GM19328 (cell line): ENCODE results near the gene PNKD.
"Not testable (repeated sequence)": the region's sequence is repeated elsewhere in the genome, so short reads cannot be mapped to it uniquely, and the experiment has no call there.

Source experiments
- ATAC-seq: cut with Tn5 transposase; IDR thresholded peaks from one replicate; pipeline ENCODE4 v1.9.1; 2021; ENCODE audit warnings: mild to moderate bottlenecking, moderate library complexity; ENCODE audit not compliant: unreplicated experiment

Gene PNKD

GRCh38 chr2:218314764-218315163 lies 44.4 kb downstream of the PNKD start:
- ATAC-seq, result not testable (repeated sequence)

- ATAC-seq, result no peak
These were observed 45.1 kb downstream of the PNKD start for GRCh38 chr2:218315397-218315796.

GRCh38 chr2:218317303-218317630 lies 46.9 kb downstream of the PNKD start:
- ATAC-seq, result no peak

GRCh38 chr2:218317835-218318234 lies 47.5 kb downstream of the PNKD start:
- ATAC-seq, result no peak

- ATAC-seq, result no peak
These were observed 47.9 kb downstream of the PNKD start for GRCh38 chr2:218318241-218318640.

GRCh38 chr2:218319813-218320365 lies 49.6 kb downstream of the PNKD start:
- ATAC-seq, result no peak

GRCh38 chr2:218320704-218321336 lies 50.5 kb downstream of the PNKD start:
- ATAC-seq, result no peak

- peak; percentile 70 for ATAC-seq
These were observed 52.6 kb downstream of the PNKD start for GRCh38 chr2:218322768-218323525.

- no peak for ATAC-seq
These were observed 53.5 kb downstream of the PNKD start for GRCh38 chr2:218323526-218324472.

GRCh38 chr2:218325566-218326160 lies 55.3 kb downstream of the PNKD start:
- no peak for ATAC-seq

GRCh38 chr2:218326315-218326714 lies 56.0 kb downstream of the PNKD start:
- ATAC-seq, result no peak

GRCh38 chr2:218327451-218328210 lies 57.3 kb downstream of the PNKD start:
- ATAC-seq, result no peak

GRCh38 chr2:218328294-218328693 lies 58.0 kb downstream of the PNKD start:
- no peak for ATAC-seq

GRCh38 chr2:218329027-218329825 lies 58.9 kb downstream of the PNKD start:
- no peak for ATAC-seq

GRCh38 chr2:218329826-218330593 lies 59.7 kb downstream of the PNKD start:
- no peak for ATAC-seq

- no peak for ATAC-seq
These were observed 61.4 kb downstream of the PNKD start for GRCh38 chr2:218331745-218332144.

- no peak for ATAC-seq
These were observed 62.0 kb downstream of the PNKD start for GRCh38 chr2:218332288-218332687.

GRCh38 chr2:218332920-218333645 lies 62.8 kb downstream of the PNKD start:
- no peak for ATAC-seq
